ENCODE results near the gene NCAM1.

DNA sequence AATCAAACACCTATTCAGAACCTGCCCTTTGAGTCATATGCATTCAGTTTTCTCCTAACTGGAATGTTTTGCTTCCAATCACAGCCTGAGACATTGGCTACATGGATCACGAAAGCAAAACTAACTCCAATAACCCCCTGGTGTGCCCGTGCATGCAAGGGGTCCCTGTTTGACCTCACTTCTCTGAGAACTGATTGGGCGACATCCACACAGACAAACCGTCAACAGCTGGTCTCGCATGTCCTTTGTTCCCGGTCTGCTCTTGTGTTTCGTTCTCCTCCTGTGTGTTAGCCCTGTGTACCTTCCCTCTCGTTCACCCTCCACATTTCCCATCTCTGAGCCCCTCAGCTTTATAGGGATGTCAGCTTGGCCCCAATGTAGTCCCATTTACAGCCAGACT, 286.0 kb downstream of the NCAM1 start:
- TF ChIP-seq, protein P1, sequence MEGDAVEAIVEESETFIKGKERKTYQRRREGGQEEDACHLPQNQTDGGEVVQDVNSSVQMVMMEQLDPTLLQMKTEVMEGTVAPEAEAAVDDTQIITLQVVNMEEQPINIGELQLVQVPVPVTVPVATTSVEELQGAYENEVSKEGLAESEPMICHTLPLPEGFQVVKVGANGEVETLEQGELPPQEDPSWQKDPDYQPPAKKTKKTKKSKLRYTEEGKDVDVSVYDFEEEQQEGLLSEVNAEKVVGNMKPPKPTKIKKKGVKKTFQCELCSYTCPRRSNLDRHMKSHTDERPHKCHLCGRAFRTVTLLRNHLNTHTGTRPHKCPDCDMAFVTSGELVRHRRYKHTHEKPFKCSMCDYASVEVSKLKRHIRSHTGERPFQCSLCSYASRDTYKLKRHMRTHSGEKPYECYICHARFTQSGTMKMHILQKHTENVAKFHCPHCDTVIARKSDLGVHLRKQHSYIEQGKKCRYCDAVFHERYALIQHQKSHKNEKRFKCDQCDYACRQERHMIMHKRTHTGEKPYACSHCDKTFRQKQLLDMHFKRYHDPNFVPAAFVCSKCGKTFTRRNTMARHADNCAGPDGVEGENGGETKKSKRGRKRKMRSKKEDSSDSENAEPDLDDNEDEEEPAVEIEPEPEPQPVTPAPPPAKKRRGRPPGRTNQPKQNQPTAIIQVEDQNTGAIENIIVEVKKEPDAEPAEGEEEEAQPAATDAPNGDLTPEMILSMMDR (IDR thresholded peaks at IDR 0.05; ENCODE audit: borderline replicate concordance, extremely low read depth, low read length, poor library complexity, severe bottlenecking), result no peak
- TF ChIP-seq EZH2 (IDR thresholded peaks at IDR 0.05; ENCODE audit: borderline replicate concordance, low read depth, low read length, severe bottlenecking), result no peak
